ENCODE results near the gene ALOX5. TPM values are rescaled to one million over a fixed set of nuclear protein-coding genes. Genes with fewer than 3 reads are reported as not detected.
"Not testable (repeated sequence)": the region's sequence is repeated elsewhere in the genome, so short reads cannot be mapped to it uniquely, and the experiment has no call there.

Gene ALOX5
- polyA plus RNA-seq, 3 donors, result 1.7 to 3.9 (median 2.4) TPM

DNA sequence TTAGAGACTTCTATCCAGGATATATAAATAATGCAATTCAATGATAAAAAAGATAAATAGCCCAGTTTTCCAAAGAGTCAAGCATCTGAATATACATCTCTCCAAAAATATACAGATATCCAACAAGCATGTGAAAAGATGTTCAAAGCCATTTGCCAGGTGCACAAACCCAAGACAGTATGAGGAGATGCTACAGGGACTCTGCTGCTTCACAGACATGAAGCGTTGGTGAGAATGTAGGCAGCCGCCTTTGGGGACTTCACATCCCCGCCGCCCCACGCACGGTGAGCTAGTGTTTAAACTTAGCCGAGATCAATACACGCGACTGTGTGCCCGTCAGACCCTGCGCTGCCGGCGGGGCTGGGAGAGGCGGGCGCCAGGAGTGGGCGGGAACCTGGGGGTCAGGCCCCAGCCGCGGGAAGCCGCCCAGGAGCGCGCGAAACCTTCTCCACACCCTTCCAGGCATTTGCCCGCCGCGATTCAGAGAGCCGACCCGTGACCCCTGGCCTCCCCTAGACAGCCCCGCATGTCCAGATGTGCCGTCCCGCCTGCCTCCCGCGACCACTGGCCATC, 927 bp upstream of the ALOX5 start:
- DNase-seq (ENCODE audit: low read depth in 3 of 3, low spot score in 2 of 3), result no peak

GRCh38 chr10:45374350-45375052, 485 bp downstream of the ALOX5 start:
- DNase-seq (ENCODE audit: low read depth in 3 of 3, low spot score in 2 of 3), result no peak

- DNase-seq (ENCODE audit: low read depth in 3 of 3, low spot score in 2 of 3), result no peak
Observed at GRCh38 chr10:45375101-45375500, 1.1 kb downstream of the ALOX5 start.

DNA sequence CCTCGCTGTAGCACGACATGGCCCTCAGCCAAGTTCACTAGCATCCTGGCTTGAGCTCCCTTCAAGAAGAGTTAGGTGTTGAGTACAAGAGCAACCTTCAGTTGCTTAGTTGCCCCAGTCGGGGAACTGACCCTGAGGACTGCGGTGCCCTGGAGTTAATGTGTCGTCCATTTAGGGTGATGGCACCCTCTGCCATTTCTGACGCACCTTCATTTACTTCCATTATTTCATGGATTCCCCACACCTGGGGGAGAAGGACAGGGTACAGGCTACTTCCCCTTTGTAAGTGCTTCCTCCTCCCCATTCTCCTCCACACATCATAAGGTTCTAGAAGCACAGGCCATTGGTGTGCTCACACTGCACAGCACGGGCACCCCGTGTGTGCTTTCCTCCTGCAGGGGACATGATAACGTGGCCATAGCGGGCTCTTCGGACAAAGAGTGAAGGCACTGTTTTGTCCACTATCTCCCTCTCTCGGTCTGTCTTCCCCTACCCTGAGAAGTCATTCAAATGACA, 1.8 kb downstream of the ALOX5 start:
- no peak for DNase-seq (ENCODE audit: low read depth in 3 of 3, low spot score in 2 of 3)

GRCh38 chr10:45376371-45376801, 2.4 kb downstream of the ALOX5 start:
- no peak for DNase-seq (ENCODE audit: low read depth in 3 of 3, low spot score in 2 of 3)

GRCh38 chr10:45377321-45377720, 3.3 kb downstream of the ALOX5 start:
- no peak for DNase-seq (ENCODE audit: low read depth in 3 of 3, low spot score in 2 of 3)

GRCh38 chr10:45377858-45378257, 3.8 kb downstream of the ALOX5 start:
- DNase-seq (ENCODE audit: low read depth in 3 of 3, low spot score in 2 of 3), result no peak

DNA sequence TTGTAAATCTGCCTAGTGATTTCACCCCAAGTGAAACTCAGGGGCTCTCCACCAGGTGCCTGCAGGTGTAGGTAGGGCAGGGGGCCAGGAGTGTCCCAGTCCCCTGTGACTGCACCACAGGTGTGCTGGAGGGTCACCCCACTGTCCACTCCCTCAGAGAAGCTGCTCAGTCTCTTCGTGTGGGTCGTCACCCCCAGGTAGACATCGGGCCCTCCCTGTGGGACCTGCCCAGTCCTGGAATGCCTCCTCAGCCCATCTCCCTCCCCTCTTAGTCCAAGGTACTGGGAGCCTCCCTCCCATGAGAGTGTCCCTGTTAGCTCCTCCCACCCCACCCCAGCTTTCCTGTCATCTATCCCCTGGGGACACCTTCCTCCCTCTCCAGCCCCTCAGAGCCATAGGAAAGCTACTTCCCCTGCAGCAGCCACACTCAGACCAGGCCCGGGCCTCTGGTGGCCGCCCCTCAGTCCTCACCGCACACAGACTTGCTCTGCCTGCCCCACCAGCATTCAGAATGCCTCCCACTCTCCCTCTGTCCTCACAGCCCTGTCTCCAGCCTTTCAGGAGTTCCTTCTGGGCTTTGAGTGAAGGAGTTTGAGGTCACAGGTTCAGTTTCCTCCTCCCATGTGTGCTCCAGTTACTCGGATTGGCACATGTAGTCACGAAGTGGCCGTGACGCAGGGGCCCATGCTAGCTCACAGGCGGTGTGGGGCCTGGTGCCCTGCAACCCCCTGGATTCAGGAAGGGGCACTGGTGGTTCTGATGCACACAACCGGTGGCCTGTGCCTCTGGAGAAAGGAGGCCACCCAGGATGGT, 5.1 kb downstream of the ALOX5 start:
- DNase-seq (ENCODE audit: low read depth in 3 of 3, low spot score in 2 of 3), result no peak

DNA sequence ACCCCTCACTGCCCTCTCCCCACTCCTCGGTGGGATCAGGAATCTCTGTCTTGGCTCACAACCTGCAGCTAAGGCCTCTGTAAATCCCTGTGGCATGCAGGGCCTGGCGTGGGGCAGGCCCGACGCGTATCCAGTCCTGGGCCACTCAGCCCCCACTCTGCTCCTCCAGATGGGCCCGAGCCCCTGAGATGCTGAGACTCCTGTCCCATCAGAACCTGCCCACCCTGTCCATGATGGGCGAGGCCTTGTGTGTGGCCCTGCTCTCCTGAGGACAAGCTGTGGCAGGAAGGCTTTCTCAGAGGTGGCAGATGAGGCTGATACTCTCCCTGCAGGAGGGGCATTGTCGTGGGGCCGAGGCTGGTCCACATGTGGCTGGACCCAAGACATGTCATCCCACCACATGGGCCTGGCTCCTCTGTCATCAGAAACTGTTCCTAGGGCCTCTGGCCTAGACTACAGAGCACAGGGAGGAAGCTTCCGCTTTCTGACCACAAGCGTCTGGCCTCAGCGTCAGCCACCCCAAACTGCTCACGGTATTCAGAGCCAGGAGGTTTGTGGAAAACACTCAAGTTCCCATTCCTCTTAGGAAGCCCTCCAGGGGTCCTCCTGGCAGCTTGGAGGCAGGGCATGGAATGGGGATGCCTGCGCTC, 6.0 kb downstream of the ALOX5 start:
- DNase-seq (ENCODE audit: low read depth in 3 of 3, low spot score in 2 of 3), result no peak

DNA sequence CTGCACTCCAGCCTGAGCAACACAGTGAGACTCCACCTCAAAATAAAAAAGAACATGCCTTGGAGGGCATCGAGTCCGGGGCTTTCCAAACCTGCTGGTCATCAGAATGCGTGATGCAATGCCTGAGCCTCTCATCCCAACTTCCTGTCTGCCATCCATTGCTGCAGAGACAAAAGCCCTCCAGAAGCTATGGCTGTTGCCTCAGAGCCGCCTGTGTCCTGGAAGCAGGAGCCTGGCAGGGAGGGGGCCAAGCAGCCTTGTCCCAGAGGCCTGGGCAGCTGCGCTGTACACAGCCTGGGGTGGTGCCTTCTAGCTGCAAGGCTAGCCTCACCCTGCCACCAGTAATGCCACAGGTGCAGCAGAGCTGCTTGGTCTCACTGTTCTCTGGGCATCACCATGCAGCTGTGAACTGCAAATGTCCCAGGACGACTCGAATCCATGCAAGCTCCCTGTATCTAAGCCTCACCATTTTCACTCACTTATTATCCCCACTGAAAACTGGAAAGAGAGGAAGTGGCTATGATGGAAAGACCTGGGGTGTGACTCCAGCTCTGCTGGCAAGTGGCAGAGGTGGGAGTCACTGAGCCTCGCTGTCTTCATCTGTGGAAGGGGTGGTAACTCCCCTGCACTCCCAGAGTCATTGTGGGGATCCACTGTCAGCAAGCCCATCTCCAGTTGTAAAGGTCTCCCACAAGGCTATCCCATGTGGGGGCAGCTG, 7.0 kb downstream of the ALOX5 start:
- DNase-seq (ENCODE audit: low read depth in 3 of 3, low spot score in 2 of 3), result no peak

- DNase-seq (ENCODE audit: low read depth in 3 of 3, low spot score in 2 of 3), result no peak
Observed at GRCh38 chr10:45382591-45382990, 8.6 kb downstream of the ALOX5 start.

DNA sequence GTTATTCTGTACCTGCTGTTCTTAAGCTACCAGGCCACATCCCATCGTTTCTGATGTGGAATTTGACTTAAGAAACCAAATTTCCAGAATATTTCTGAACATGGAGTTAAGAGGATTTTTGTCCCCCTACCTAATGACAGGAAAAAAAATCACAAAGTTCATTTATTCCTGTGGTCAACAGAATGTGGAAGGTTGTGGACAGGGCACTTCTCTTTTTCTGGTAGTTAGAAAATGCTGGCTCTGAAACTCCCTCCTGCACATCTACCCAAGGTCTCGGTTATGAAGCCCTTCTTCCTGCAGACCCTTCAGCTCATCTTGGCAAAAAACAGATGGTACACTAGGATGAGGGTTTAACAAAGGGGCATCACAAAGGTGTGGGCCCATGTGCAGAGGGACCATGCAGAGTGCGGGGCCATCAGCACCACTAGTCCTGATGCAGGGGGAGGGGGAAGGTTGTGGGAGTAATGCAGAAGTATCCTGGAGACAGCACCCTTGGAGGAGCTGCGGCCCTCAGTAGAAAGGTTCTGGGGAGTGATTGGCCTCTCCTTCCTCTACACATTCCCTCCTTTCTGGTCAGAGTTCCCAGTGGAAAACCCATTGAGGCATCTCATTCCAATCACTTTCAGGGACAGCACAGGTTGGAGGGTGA, 9.8 kb downstream of the ALOX5 start:
- no peak for DNase-seq (ENCODE audit: low read depth in 3 of 3, low spot score in 2 of 3)

DNA sequence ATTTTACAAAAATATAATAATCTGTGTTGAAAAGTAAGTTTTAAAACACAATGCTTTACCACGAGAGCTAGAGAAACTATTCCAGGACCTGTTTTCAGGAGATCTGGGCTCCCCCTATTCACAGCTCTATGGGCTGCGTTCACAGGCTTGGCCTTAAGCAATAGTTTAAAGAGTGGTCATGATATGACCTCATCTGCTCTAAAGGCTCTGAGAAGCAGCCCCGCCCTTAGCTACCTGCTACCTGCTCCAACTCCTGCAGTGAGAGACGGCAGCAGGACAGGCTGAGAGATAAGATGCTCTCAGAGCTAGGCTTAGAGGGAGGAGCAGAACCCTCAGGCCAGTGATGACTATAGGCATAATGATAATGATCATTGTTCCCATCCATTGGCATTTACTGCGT, 12.6 kb downstream of the ALOX5 start:
- DNase-seq (ENCODE audit: low read depth in 3 of 3, low spot score in 2 of 3), result no peak

- no peak for DNase-seq (ENCODE audit: low read depth in 3 of 3, low spot score in 2 of 3)
Observed at GRCh38 chr10:45387096-45387893, 13.3 kb downstream of the ALOX5 start.

GRCh38 chr10:45389671-45390070, 15.7 kb downstream of the ALOX5 start:
- not testable (repeated sequence) for DNase-seq (ENCODE audit: low read depth in 3 of 3, low spot score in 2 of 3)

DNA sequence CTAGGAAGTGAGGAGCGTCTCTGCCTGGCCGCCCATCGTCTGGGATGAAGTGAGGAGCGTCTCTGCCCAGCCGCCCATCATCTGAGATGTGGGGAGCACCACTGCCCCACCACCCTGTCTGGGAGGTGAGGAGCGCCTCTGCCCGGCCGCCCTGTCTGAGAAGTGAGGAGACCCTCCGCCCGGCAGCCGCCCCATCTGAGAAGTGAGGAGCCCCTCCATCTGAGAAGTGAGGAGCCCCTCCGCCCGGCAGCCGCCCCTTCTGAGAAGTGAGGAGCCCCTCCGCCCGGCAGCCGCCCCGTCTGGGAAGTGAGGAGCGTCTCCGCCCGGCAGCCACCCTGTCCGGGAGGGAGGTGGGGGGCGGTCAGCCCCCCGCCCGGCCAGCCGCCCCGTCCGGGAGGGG, 17.6 kb downstream of the ALOX5 start:
- not testable (repeated sequence) for DNase-seq (ENCODE audit: low read depth in 3 of 3, low spot score in 2 of 3)

DNA sequence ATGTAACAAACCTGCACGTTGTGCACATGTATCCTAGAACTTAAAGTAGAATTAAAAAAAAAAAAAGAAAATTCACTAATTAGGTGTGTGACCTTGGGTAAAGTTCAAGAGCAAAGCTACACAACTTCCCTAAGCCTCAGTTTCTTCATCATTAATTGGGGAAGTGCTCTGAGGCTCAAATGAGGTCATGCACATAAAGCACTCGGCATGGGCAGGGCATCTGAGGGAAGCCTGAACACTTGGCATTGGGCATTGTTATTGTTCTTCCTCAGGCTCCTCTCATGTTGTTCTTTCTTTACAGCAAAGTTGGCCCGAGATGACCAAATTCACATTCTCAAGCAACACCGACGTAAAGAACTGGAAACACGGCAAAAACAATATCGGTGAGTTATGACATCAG, 21.5 kb downstream of the ALOX5 start:
- no peak for DNase-seq (ENCODE audit: low read depth in 3 of 3, low spot score in 2 of 3)

GRCh38 chr10:45398595-45398994, 24.6 kb downstream of the ALOX5 start:
- DNase-seq (ENCODE audit: low read depth in 3 of 3, low spot score in 2 of 3), result no peak

- no peak for DNase-seq (ENCODE audit: low read depth in 3 of 3, low spot score in 2 of 3)
Observed at GRCh38 chr10:45399113-45399512, 25.1 kb downstream of the ALOX5 start.

Measured in right renal cortex interstitium (tissue), 3 donors.